NB4 (cell line): ENCODE results near the gene FXYD5.
A peak's percentile ranks its signal among the peaks of the same experiment; 100 is the strongest.

Experiments
- MAX ChIP-seq: IDR thresholded peaks from 2 replicates; pipeline ENCODE4 v1.6.1; 2011; ENCODE audit warnings: low read depth, low read length
- POLR2A ChIP-seq: IDR thresholded peaks from 2 replicates; pipeline ENCODE4 v1.6.1; 2011; ENCODE audit warnings: mild to moderate bottlenecking; ENCODE audit not compliant: insufficient read length; ENCODE audit errors: extremely low read depth
- TF ChIP-seq, protein P1 (sequence below): IDR thresholded peaks from one replicate; pipeline ENCODE4 v1.5.1; 2012; ENCODE audit warnings: low read depth, low read length

DNA sequence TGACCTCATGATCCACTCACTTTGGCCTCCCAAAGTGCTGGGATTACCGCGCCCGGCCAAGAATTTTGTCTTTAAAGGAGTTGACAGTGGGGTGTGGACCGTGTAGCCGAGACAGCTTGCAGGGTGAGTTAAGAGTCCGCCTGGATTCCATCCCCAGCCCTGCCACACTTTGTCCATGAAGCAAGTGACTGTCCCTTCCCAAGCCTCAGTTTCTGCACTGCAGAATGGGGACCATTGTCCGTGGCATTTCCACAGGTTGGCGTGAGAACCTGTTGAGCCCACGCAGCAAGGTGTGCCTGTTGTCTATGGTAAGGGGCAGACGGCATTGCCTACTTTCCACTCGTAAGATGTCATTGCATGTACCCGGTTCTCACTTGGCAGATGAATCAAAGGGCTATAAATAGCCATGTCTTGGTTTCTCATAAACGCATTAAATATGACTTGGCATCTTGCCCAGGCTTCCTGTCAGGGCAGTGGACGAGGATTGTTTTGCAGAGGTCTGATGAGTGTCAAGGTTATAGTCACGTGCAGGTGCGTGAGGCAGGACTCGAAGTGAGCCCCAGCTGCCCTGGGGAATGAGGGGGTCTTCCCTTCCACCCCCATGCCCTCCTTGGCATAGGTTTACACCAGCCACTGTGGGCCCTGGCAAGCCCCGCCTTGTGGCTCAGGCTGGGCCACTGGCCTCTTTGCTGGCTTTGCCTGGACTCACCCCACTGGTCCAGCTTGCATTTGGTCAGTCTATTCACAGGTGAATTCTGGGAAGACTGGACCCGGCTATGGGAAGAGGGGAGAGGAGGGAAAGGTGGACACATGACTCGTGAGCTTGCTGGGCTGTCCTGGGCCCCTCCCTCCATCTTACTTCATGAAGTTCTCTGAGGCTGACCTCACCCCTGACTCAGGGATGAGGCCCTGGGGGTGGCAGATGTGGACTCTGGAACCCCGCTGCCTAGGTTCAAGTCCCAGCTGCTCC is 59.4 kb downstream of the FXYD5 start:
- TF ChIP-seq, protein P1, sequence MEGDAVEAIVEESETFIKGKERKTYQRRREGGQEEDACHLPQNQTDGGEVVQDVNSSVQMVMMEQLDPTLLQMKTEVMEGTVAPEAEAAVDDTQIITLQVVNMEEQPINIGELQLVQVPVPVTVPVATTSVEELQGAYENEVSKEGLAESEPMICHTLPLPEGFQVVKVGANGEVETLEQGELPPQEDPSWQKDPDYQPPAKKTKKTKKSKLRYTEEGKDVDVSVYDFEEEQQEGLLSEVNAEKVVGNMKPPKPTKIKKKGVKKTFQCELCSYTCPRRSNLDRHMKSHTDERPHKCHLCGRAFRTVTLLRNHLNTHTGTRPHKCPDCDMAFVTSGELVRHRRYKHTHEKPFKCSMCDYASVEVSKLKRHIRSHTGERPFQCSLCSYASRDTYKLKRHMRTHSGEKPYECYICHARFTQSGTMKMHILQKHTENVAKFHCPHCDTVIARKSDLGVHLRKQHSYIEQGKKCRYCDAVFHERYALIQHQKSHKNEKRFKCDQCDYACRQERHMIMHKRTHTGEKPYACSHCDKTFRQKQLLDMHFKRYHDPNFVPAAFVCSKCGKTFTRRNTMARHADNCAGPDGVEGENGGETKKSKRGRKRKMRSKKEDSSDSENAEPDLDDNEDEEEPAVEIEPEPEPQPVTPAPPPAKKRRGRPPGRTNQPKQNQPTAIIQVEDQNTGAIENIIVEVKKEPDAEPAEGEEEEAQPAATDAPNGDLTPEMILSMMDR: no peak
- TF ChIP-seq POLR2A: no peak
- peak; percentile 66 for TF ChIP-seq MAX
